ENCODE data around the gene TM7SF2. TPM values are rescaled to one million over a fixed set of nuclear protein-coding genes. Genes with fewer than 3 reads are reported as not detected.

Gene TM7SF2
- total and polyA plus RNA-seq, 2 of the 13 experiments (the other 11 are each of a cell fraction or from before 2014, with no cell fraction given), result 56.0 to 66.9 TPM

DNA sequence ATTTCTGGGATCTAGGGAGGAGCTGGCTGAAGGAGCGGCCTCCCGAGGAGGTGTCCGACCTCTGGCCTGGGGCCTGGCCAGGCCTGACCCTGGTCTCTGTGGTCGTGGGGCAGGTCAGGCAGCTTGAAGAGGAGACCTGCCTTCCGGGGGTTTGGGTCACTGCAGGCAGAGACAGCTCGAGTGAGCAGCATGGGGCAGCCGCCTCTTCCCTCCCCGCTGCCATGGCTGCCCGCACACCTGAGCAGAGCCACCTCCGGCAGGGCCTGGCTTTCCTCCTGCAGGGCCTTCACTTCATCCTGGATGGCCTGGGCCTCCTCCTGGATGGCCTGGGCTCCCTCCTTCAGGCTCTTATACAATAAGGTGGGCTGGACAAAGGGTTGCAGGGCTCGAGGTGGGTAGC is 45.4 kb upstream of the TM7SF2 start (continued):
- no peak for TF ChIP-seq PREB (CRISPR knock-in tag; IDR thresholded peaks at IDR 0.05)
- TF ChIP-seq ZFP62 (CRISPR knock-in tag; IDR thresholded peaks at IDR 0.05), result no peak
- TF ChIP-seq ZNF501 (CRISPR knock-in tag; IDR thresholded peaks at IDR 0.05), result no peak
- 0 out of 2 replicates have a peak, but pooled peaks have one; percentile 28 for TF ChIP-seq RFXAP (CRISPR knock-in tag; IDR thresholded peaks at IDR 0.05; ENCODE audit: borderline replicate concordance)
- peak; percentile 66 for TF ChIP-seq PHF8 (CRISPR knock-in tag; IDR thresholded peaks at IDR 0.05)
- TF ChIP-seq ZNF343 (CRISPR knock-in tag; IDR thresholded peaks at IDR 0.05), result no peak
- no peak for TF ChIP-seq ZNF484 (CRISPR knock-in tag; IDR thresholded peaks at IDR 0.05; ENCODE audit: borderline replicate concordance, low read depth)
- TF ChIP-seq ZNF232 (CRISPR knock-in tag; IDR thresholded peaks at IDR 0.05; ENCODE audit: borderline replicate concordance), result no peak
- TF ChIP-seq PTBP1 (IDR thresholded peaks at IDR 0.05; ENCODE audit: low read depth, low read length, poor library complexity, severe bottlenecking), result no peak
- TF ChIP-seq GRHL1 (CRISPR knock-in tag; conservative IDR thresholded peaks at IDR 0.05), result no peak
- no peak for TF ChIP-seq KDM6A (CRISPR knock-in tag; IDR thresholded peaks at IDR 0.05; ENCODE audit: low read depth)
- TF ChIP-seq SNAPC5 (CRISPR knock-in tag; IDR thresholded peaks at IDR 0.05; ENCODE audit: borderline replicate concordance), result no peak
- 0 out of 2 replicates have a peak, but pooled peaks have one; percentile 19 for TF ChIP-seq GLI4 (CRISPR knock-in tag; IDR thresholded peaks at IDR 0.05; ENCODE audit: borderline replicate concordance)
- TF ChIP-seq ZNF839 (CRISPR knock-in tag; IDR thresholded peaks at IDR 0.05; ENCODE audit: borderline replicate concordance), result peak; percentile 40; the same call in 1 of the 2 replicates
- TF ChIP-seq NKX3-1 (CRISPR knock-in tag; IDR thresholded peaks at IDR 0.05), result no peak
- no peak for TF ChIP-seq ZNF780A (CRISPR knock-in tag; IDR thresholded peaks at IDR 0.05)
- TF ChIP-seq NFKB2 (CRISPR knock-in tag; IDR thresholded peaks at IDR 0.05; ENCODE audit: borderline replicate concordance), result 0 out of 2 replicates have a peak, but pooled peaks have one; percentile 45
- no peak for TF ChIP-seq ZNF792 (CRISPR knock-in tag; IDR thresholded peaks at IDR 0.05)
- TF ChIP-seq, protein P1, sequence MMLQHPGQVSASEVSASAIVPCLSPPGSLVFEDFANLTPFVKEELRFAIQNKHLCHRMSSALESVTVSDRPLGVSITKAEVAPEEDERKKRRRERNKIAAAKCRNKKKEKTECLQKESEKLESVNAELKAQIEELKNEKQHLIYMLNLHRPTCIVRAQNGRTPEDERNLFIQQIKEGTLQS (CRISPR knock-in tag; IDR thresholded peaks at IDR 0.05), result no peak
- TF ChIP-seq, protein P2, sequence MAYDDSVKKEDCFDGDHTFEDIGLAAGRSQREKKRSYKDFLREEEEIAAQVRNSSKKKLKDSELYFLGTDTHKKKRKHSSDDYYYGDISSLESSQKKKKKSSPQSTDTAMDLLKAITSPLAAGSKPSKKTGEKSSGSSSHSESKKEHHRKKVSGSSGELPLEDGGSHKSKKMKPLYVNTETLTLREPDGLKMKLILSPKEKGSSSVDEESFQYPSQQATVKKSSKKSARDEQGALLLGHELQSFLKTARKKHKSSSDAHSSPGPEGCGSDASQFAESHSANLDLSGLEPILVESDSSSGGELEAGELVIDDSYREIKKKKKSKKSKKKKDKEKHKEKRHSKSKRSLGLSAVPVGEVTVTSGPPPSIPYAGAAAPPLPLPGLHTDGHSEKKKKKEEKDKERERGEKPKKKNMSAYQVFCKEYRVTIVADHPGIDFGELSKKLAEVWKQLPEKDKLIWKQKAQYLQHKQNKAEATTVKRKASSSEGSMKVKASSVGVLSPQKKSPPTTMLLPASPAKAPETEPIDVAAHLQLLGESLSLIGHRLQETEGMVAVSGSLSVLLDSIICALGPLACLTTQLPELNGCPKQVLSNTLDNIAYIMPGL (CRISPR knock-in tag; IDR thresholded peaks at IDR 0.05; ENCODE audit: borderline replicate concordance in 1 of 2, low read depth in 1 of 2), result no peak; a peak in 1 of 4 replicates
- no peak for TF ChIP-seq BRD4 (CRISPR knock-in tag; IDR thresholded peaks at IDR 0.05)
- no peak for TF ChIP-seq TBX2 (CRISPR knock-in tag; IDR thresholded peaks at IDR 0.05; ENCODE audit: borderline replicate concordance)
- TF ChIP-seq ZNF367 (CRISPR knock-in tag; IDR thresholded peaks at IDR 0.05; ENCODE audit: borderline replicate concordance), result no peak

Data from HepG2 (cell line).